ENCODE results near the gene PTCD3.

PTCD3 gene

GRCh38 chr2:86150502-86150901, 44.5 kb downstream of the PTCD3 start:
- DNase-seq, result no peak

DNA sequence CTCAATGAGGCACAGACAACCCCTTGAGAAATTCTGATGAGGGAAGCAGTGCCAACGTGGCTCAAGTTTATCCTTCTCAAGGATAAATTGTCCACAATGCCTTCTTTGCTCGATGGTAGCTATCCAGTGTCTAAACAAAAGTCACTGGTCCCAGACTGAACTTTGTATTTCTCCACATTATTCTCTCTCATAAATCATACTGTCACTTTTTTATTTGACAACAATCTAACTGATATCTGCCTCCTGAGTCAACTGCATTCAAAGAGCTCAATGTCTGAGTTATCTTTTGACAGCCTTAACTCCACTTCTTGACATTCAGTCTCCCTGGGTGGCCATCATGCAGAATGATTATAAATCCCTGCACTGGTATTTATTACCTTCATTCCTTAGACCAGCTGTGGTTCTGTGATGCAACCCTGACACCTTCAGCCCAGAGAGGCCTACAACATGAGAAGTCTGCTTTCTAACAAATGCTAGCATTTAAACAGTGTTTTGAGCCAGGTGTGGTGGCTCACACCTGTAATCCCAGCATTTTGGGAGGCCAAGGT, 51.0 kb downstream of the PTCD3 start:
- no peak for DNase-seq

DNA sequence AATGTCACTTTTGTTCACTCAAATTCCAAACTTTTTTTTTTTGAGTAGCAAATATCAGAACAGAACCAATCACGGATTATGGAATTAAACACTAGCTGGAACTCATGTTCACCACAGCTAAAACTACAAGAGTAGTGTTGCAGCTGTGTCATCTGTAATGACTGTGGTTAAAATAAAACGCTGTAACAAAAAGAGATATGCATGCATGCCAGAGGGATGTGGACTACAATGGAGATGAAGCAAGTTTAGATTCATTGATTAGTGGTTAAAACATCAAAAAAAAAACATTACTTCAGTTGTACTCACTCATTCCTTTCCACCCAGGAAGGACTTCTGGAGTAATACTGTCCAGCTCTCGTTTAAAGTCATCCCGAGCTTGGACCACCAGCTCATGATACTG, 52.3 kb downstream of the PTCD3 start:
- DNase-seq, result no peak

DNA sequence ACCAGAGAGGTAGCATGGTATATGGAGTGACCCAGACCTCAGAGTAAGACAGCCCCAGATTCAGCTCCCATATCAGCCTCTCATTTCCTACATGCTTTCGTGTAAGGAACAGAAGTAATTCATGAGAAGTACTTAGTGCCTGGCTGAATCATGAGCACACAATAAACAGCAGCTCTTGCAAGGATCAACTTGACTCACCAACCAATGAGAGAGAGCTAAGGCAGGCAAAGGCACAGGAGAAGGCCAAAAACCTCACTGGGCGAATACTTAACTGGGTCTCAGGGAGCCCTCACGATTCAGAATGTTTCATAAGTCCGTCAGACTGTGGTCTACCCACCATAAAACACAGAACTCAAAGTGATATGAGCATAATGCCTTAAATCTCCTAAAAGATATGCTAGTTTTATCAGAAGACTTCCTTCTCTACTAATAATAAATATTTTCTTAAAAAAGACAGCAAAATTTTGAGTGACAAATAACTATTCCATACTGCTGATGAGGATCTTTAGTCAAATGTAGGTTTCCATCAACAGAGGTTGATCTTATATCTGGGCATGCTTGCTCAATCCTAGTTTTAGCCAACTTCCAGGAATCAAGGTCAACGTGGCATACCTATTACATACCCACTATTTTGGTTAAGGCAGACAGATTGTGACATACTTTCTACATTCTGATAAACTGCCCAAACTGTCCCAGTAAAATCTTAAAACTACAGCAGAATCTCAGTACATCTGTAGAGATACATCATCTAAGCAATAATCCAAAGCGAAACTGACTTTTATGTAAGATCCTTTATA, 54.3 kb downstream of the PTCD3 start:
- no peak for DNase-seq

DNA sequence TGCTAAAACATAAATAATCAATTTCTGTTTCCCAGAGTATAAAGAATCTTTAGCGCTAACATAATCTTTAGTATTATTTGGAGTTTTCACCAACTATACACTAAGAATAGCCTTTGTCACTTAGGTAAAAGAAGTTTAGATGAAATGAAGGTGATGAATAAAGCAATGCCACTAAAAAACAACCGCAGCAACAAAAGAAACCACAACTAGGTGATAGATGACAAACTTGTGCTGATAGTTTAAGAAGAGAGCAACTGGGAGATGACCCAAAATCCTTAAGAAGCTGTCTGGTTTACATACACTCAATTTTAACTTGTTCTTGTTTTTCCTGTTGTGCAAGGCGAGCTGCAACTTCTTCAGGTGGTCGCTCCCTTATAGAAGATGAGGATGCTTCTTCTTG, 64.4 kb downstream of the PTCD3 start:
- no peak for DNase-seq

GRCh38 chr2:86171295-86171694, 65.3 kb downstream of the PTCD3 start:
- no peak for DNase-seq

GRCh38 chr2:86172610-86173009, 66.6 kb downstream of the PTCD3 start:
- DNase-seq, result no peak

DNA sequence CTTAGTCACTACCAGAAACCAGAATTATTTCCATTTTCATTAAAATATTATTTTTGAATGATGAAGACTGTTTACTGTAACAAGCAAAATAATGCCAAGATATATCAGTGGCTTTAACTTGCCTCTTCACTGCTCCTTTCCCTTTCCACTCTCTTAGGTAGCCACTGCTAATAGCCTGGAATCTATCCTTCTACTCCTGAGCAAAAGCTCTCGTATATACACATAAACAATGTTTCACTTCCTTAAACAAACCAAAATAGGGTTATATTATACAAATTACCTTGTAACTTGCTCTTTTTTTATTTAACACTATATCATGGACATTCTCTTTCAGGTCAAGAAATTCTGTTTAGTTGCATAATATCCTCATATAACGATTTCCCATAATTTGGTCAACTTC, 68.4 kb downstream of the PTCD3 start:
- no peak for DNase-seq

GRCh38 chr2:86175828-86176227, 69.8 kb downstream of the PTCD3 start:
- DNase-seq, result no peak

GRCh38 chr2:86176597-86176996, 70.6 kb downstream of the PTCD3 start:
- no peak for DNase-seq

GRCh38 chr2:86185517-86186212, 79.6 kb downstream of the PTCD3 start:
- DNase-seq, result no peak

DNA sequence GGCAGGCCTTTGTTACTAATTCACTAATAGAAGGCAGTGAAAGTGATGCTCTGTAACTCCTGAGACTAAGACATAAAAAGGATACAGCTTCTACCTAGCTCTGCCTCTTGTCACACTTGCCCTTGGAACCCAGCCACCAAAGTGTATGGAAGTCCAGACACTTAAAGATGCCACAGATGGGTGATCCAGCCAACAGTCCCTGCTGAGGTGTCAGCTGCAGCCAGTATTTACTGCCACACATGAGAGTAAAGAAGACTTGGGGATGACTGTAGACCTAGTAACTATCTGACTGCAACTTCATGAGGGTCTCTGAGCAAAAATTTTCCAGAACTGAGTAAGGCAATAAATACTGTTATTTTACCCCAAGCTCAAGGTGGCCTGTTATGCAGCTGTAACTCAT, 80.4 kb downstream of the PTCD3 start:
- no peak for DNase-seq

DNA sequence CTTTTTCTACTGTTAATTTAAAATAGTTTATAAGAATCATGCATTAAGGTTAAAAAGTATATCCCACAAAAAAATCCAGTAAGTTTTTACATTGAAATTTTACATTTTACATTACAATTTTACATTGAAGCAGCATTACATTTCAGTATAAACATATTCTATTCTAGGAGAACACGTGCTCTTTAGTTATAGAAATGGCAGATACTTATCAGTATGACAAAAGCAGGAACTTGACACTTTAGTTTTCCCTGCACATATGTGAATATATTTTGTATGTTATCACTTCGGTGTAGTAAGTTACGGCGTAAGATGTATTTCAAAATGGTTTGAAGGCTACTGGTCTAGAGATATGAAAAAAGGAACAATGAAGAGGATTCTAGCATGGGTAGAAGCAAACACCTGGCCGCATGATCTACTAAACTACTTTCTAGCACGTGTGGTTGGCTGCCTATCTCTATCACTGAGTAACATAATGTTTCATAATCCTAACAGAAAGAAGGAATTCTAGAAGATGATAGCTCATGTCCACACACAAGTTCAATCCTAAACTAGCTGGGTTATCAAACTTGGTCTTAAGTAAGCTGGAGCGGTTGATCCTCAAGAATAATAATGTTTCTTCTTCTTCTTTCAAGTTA, 83.9 kb downstream of the PTCD3 start:
- DNase-seq, result no peak

All from NCI-H1694 (cell line).